GM23248 (cell line): ENCODE data around the gene CDON.

ENCODE experiments used
- EZH2 ChIP-seq: fragments of 200-600 bp; sonication (generic); IDR thresholded peaks from 2 replicates; pipeline ENCODE4 v1.6.1; 2018; ENCODE audit warnings: antibody characterized with exemption, mild to moderate bottlenecking; ENCODE audit not compliant: insufficient read depth, poor library complexity, severe bottlenecking
- EZH2phosphoT487 ChIP-seq: fragments of 200-600 bp; sonication (generic); IDR thresholded peaks from 2 replicates; pipeline ENCODE4 v1.6.1; 2018; ENCODE audit warnings: antibody characterized with exemption, moderate library complexity, mild to moderate bottlenecking, low read depth; ENCODE audit not compliant: insufficient read depth

- TF ChIP-seq EZH2: no peak
- TF ChIP-seq EZH2phosphoT487: no peak
Observed at GRCh38 chr11:125925247-125925740, 137.4 kb downstream of the CDON start.
